ENCODE measurements around the gene COQ2. TPM values are rescaled to one million over a fixed set of nuclear protein-coding genes. Genes with fewer than 3 reads are reported as not detected.
"Not testable (repeated sequence)": the region's sequence is repeated elsewhere in the genome, so short reads cannot be mapped to it uniquely, and the experiment has no call there.

Gene COQ2
- total and polyA plus RNA-seq, 7 donors, result 5.6 to 16.8 (median 7.8) TPM

DNA sequence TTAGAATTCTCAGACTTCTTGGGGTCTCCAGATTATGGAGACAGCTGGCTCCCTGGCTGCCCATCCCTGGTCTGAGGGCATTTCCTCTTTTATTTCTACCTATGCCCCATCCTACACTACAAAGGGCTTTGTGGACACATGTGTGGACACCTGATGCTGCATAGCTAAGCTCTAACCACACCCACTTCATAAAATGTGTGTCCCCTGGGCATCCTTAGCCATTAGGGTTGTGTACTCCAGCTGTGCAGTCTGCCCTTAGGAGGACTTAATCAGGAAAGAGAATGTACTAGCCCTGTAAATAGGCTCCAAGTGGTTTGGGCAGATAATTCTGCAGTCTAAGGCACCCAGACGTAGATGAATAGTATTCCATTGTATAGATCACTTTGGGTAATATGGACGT is 47.0 kb downstream of the COQ2 start:
- no peaks in the 10 kb centered on the region for H3K36me3 ChIP-seq
- intact Hi-C loops (cut with DNase I), result no loop called here
- DNase-seq, result no peak
- no peak overlapping the region for H3K4me3 ChIP-seq
- no peaks in the 10 kb centered on the region for H3K27me3 ChIP-seq
- H3K9me3 ChIP-seq, result no peaks in the 10 kb centered on the region
- TF ChIP-seq, protein P1, sequence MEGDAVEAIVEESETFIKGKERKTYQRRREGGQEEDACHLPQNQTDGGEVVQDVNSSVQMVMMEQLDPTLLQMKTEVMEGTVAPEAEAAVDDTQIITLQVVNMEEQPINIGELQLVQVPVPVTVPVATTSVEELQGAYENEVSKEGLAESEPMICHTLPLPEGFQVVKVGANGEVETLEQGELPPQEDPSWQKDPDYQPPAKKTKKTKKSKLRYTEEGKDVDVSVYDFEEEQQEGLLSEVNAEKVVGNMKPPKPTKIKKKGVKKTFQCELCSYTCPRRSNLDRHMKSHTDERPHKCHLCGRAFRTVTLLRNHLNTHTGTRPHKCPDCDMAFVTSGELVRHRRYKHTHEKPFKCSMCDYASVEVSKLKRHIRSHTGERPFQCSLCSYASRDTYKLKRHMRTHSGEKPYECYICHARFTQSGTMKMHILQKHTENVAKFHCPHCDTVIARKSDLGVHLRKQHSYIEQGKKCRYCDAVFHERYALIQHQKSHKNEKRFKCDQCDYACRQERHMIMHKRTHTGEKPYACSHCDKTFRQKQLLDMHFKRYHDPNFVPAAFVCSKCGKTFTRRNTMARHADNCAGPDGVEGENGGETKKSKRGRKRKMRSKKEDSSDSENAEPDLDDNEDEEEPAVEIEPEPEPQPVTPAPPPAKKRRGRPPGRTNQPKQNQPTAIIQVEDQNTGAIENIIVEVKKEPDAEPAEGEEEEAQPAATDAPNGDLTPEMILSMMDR (IDR thresholded peaks at IDR 0.05), result no peak
- TF ChIP-seq EP300 (IDR thresholded peaks at IDR 0.05), result no peak
- no peak overlapping the region for H3K27ac ChIP-seq
- H3K4me1 ChIP-seq, result no peaks in the 10 kb centered on the region
- WGBS, 2 donors, result 92 to 94% methylated on average over 2 of the region's 2 CpGs

DNA sequence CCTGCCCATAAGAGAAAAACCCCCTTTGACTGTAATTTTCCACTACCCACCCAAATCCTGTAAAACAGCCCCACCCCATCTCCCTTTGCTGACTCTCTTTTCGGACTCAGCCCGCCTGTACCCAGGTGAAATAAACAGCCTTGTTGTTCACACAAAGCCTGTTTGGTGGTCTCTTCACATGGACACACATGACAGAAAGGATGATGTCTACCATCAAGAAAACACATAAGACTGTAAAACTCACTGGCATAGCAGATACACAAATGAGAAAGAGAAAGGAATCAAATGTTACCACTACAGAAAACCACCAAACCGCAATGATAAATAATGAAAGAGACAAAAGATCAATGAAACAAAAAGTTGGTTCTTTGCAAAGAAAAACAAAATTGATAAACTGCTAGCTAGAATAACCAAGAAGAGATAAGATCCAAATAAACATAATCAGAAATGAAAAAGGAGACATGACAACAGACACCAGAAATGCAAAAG is 48.9 kb downstream of the COQ2 start:
- DNase-seq; H3K36me3 ChIP-seq; H3K27me3 ChIP-seq; H3K27ac ChIP-seq; intact Hi-C loops (cut with DNase I); H3K9me3 ChIP-seq; H3K4me1 ChIP-seq; H3K4me3 ChIP-seq: not testable (repeated sequence)
- 57 to 77% methylated on average over 3 of the region's 3 CpGs for WGBS, 2 donors

DNA sequence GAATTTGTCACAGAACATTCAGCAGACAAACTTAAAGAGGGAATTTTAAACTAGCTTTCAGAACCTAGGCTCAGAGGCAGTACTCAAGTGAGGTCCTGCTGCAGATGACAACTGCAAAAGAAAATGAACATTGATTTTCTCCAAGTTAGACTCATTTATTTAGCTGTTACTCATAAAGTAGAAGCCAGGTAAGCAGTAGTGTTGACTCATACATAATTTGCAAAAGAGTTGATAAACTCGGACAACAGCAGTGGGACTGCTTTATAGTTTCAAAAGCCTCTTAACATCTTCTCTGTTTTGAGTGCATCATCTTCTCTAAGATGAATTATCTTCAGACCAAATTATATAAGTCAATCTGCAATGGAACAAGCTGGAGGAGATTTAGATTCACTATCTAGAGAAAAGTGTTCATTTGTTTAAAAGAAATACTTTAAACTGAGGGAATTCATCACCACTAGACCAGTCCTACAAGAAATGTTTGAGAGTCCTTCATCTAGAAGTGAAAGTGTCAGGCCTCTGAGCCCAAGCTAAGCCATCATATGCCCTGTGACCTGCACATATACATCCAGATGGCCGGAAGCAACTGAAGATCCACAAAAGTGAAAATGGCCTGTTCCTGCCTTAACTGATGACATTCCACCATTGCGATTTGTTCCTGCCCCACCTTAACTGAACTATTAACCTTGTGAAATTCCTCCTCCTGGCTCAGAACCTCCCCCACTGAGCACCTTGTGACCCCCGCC is 49.5 kb downstream of the COQ2 start:
- Histone ChIP-seq H3K27me3 (no peaks in the 10 kb centered on the region), H3K36me3 (no peaks in the 10 kb centered on the region), H3K9me3 (no peaks in the 10 kb centered on the region), H3K27ac (no peak overlapping the region), H3K4me1 (no peaks in the 10 kb centered on the region), H3K4me3 (no peak overlapping the region)
- intact Hi-C loops (cut with DNase I), result no loop called here
- DNase-seq, result no peak
- WGBS, 2 donors, result 70 to 74% methylated on average over 4 of the region's 4 CpGs
- TF ChIP-seq, protein P1 (IDR thresholded peaks at IDR 0.05), result no peak
- no peak for TF ChIP-seq POLR2A (IDR thresholded peaks at IDR 0.05)
- TF ChIP-seq POLR2AphosphoS5 (IDR thresholded peaks at IDR 0.05), result no peak
- TF ChIP-seq EP300 (IDR thresholded peaks at IDR 0.05), result no peak

DNA sequence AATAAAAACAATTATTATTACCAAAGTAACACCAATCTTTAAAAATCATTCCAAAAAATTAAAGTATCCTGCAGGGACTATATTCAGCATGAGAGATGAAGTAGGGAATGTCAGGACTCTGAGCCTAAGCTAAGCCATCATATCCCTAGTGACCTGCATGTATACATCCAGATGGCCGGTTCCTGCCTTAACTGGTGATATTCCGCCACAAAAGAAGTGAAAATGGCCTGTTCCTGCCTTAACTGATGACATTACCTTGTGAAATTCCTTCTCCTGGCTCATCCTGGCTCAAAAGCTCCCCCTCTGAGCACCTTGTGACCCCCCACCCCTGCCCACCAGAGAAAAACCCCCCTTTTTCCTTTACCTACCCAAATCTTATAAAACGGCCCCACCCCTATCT is 50.2 kb downstream of the COQ2 start:
- H3K36me3 ChIP-seq; DNase-seq; intact Hi-C loops (cut with DNase I); H3K27me3 ChIP-seq; H3K4me1 ChIP-seq; H3K4me3 ChIP-seq; H3K9me3 ChIP-seq; H3K27ac ChIP-seq: not testable (repeated sequence)
- 91 to 98% methylated on average over 3 of the region's 3 CpGs for WGBS, 2 donors

DNA sequence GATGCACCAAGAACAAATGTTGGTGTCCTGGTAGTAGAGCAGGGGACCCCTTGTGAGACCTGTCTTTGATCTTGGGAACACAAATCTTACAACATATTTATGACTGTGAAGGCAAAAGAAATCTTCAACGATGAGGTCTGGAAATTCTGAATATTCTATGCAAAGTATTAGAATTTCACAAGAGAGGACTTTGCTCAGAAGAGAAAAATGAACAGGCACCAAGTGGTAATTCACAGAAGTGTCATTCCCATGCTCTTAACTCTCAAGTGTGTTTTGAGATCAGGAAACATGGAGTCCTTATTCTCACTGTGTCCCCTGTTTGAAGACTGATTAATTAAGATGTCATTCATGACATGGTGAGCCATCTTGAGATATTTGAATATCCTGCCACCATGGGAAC is 52.5 kb downstream of the COQ2 start:
- Histone ChIP-seq H3K27ac (no peak overlapping the region), H3K9me3 (no peaks in the 10 kb centered on the region), H3K27me3 (no peaks in the 10 kb centered on the region), H3K4me1 (no peaks in the 10 kb centered on the region), H3K36me3 (no peaks in the 10 kb centered on the region), H3K4me3 (no peak overlapping the region)
- intact Hi-C loops (cut with DNase I), result no loop called here
- WGBS, 2 donors, result 31 to 51% methylated on average over 1 of the region's 1 CpG
- TF ChIP-seq POLR2A (IDR thresholded peaks at IDR 0.05) (no peak), EP300 (IDR thresholded peaks at IDR 0.05) (no peak), POLR2AphosphoS5 (IDR thresholded peaks at IDR 0.05) (no peak)
- TF ChIP-seq, protein P1 (IDR thresholded peaks at IDR 0.05), result no peak
- DNase-seq, result no peak

DNA sequence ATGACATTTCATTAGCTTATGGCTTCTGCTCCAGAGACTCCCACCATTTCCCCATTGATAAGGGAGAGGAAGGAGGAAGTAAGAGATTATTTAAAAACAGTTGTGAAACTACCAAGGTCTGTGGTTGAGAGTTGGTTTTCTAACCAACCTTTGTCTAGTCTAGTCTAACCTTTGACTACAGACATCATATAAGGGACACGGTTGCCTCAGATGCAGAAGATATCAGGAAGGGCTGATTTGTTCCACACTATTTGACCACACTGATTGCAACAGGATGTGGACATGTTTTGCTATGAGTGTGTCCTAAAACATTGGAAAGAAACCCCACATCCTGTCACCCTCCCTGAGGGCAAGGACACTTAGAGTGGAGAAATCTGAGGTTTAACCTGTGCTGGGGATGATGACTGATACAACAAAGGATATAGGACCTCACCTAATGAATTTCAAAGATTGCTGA is 53.0 kb downstream of the COQ2 start:
- TF ChIP-seq EP300 (IDR thresholded peaks at IDR 0.05) (no peak), POLR2AphosphoS5 (IDR thresholded peaks at IDR 0.05) (no peak), POLR2A (IDR thresholded peaks at IDR 0.05) (no peak)
- TF ChIP-seq, protein P1 (IDR thresholded peaks at IDR 0.05), result no peak
- no peaks in the 10 kb centered on the region for H3K36me3 ChIP-seq
- 26 to 70% methylated on average over 1 of the region's 1 CpG for WGBS, 2 donors
- H3K4me1 ChIP-seq, result no peaks in the 10 kb centered on the region
- H3K27me3 ChIP-seq, result no peaks in the 10 kb centered on the region
- no peak overlapping the region for H3K27ac ChIP-seq
- DNase-seq, result no peak
- H3K9me3 ChIP-seq, result no peaks in the 10 kb centered on the region
- intact Hi-C loops (cut with DNase I), result no loop called here
- no peak overlapping the region for H3K4me3 ChIP-seq

All from sigmoid colon (tissue), 7 donors.